ENCODE data around the gene CMC2.
A peak's percentile ranks its signal among the peaks of the same experiment; 100 is the strongest.

CMC2 gene

DNA sequence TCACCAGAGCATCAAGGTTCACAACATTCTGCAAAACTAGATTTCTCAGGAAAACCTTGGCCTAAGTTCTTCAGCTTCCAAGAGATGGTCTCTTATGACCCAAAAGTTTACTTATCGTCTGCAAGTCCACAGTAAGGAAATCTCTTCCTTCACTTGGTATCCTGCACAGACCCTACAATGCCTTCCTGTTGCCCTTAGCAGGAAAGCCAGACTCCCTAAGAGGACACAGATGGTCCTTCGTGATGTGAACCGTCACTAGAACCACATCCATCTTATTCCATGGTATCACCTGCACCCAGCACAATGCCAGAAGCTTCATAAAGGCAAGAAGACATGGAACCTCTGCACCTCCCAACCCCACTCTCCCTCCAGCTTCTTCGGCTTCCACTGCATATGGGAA lies 34.1 kb downstream of the CMC2 start:
- H3K27me3 Mint-ChIP-seq = no peaks in the 10 kb centered on the region
- no peak overlapping the region for H3K27ac Mint-ChIP-seq
- H3K4me1 Mint-ChIP-seq (ENCODE audit: low read depth) = peaks cover 5% of the 10 kb centered on the region
- no peaks in the 10 kb centered on the region for H3K9me3 Mint-ChIP-seq
- peaks cover 50% of the 10 kb centered on the region for H3K36me3 Mint-ChIP-seq (ENCODE audit: low read depth)
- H3K4me3 Mint-ChIP-seq = no peak overlapping the region

DNA sequence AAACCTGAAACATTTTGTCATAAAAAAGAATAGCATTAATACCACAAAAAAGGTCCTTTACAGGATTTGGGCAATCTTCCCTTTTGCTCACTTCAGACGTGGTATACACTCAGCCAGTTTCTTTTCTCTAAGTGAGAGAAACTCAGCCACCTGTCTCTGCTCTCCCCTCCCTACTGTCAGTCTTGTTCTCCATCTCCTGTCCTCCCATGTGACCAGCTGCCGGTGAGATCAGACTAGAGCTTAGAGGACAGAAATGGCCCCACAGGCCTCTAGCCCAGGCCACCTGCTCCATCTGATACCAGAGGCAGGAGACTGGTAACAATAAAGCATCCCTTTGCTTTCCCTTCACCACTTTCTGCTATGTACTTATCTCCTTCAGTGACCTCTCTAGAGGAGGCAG lies 34.9 kb downstream of the CMC2 start:
- Mint-ChIP-seq H3K4me3 (no peak overlapping the region), H3K4me1 (ENCODE audit: low read depth) (peaks cover 5% of the 10 kb centered on the region), H3K9me3 (no peaks in the 10 kb centered on the region), H3K36me3 (ENCODE audit: low read depth) (peaks cover 45% of the 10 kb centered on the region), H3K27me3 (no peaks in the 10 kb centered on the region), H3K27ac (no peak overlapping the region)

DNA sequence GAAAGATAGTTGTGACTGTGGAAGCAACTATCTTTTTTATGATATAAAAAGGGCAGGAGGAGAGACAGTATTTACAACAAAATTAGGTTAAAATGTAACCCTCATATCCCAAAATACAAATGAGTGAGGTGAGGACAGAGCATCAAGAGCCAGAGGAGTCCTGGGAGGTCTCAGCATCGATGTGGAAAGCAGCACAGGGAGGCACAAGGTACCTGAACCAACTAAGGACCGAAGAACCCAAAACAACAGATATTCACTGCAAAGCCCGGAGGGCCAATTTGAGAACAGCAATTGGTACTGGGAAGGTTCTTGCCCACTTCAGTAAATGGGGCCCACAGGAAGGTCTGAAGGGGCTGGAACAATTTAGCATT lies 37.6 kb downstream of the CMC2 start:
- Mint-ChIP-seq H3K4me1 (ENCODE audit: low read depth) (peaks cover 5% of the 10 kb centered on the region), H3K27ac (no peak overlapping the region), H3K9me3 (no peaks in the 10 kb centered on the region), H3K36me3 (ENCODE audit: low read depth) (peaks cover 22% of the 10 kb centered on the region), H3K4me3 (no peak overlapping the region), H3K27me3 (no peaks in the 10 kb centered on the region)

DNA sequence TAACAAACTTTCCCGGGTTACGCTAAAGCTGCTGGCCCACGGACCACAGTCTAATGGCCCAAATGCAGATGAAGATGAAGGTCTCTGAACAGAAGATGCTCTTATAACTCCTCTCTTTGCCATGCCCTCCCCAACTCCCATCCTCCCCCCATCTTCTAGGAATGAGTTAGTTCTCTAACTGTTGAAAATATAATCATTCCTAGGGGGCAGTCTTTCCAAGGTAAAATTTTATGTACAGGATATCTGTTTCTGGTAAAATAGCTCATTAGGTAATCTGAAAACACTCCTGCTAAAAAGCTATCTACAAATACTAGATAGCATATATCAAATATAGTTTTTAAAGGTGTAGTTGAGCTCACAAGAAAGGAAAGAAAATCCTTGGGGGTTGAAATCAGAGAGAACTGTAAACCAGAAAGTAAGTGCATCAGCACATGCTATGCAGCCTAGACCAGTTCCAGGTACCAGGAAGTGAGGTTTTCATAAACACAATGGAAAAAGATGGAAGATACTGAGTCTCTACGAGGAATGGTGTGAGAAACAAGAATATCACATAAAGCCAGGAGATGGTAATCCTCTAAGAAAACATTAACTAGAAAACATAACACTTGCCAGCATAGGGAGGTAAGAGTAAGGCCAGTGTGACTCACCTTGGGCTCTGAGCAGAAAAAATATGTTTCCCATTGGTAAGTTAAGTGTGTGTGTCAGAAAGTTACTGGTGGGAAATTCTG lies 38.1 kb downstream of the CMC2 start:
- Mint-ChIP-seq H3K9me3 (no peaks in the 10 kb centered on the region), H3K4me1 (ENCODE audit: low read depth) (peaks cover 5% of the 10 kb centered on the region), H3K36me3 (ENCODE audit: low read depth) (peaks cover 20% of the 10 kb centered on the region), H3K4me3 (no peak overlapping the region), H3K27ac (no peak overlapping the region), H3K27me3 (no peaks in the 10 kb centered on the region)

DNA sequence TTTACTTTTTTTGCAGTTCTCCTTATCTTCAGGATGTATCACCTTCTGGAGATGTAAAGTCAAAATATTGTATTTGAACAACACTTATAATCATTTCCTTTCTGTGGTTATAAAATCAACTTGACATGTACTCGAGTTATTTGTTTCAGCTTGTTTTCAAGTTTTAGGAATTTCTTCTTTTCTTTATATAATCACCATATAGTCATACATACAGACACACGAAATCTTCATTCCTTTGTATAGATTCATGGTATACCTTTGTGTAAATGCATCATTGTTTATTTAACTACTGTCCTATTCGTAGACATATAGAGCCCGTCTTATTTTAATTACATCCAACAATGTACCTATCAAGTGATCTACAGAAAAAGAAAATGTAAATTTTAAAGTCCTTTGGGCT lies 40.1 kb downstream of the CMC2 start:
- no peaks in the 10 kb centered on the region for H3K4me1 Mint-ChIP-seq (ENCODE audit: low read depth)
- peaks cover under 1% of the 10 kb centered on the region for H3K9me3 Mint-ChIP-seq
- H3K27me3 Mint-ChIP-seq = no peaks in the 10 kb centered on the region
- peaks cover 20% of the 10 kb centered on the region for H3K36me3 Mint-ChIP-seq (ENCODE audit: low read depth)
- no peak overlapping the region for H3K27ac Mint-ChIP-seq
- H3K4me3 Mint-ChIP-seq = no peak overlapping the region

DNA sequence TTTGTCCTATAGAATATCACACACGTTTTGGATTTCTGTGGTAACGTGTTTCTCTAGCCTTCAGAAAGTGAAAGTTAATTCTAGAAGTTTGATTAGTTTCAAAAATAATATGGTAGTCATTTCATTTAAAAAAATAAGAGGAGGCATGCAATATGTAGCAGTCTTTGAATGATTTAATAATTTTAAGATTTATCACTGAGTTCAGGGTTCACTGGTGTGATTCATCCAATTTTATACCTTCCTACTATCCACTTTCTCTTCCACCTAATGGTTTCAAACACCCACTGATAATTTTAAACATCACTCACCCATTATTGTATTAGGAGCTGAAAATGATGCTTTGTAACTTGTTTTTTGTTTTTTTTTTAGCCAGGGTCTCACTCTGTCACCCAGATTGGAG lies 42.3 kb downstream of the CMC2 start:
- peaks cover 20% of the 10 kb centered on the region for H3K9me3 Mint-ChIP-seq

DNA sequence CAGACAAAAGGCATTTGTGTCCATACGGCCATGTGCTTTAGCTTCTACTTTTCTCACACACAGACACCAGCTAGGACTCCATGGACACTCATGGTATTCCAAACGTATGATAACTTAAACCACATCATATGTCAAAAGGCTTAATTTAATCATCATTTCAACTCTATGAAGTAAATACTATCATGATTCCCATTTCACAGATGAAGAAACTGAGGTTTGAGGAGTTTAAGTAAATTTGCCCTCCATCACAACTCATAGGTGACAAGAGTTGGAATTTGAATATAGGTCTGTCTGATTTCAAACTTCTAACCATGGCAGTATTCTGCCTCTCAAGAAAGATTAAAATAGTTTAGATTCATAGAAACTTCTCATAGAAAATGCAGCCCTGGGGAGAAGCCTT lies 43.8 kb downstream of the CMC2 start:
- H3K9me3 Mint-ChIP-seq = peaks cover 34% of the 10 kb centered on the region
- no peak overlapping the region for H3K4me3 Mint-ChIP-seq
- H3K27me3 Mint-ChIP-seq = no peaks in the 10 kb centered on the region
- H3K27ac Mint-ChIP-seq = no peak overlapping the region
- H3K4me1 Mint-ChIP-seq (ENCODE audit: low read depth) = no peaks in the 10 kb centered on the region
- H3K36me3 Mint-ChIP-seq (ENCODE audit: low read depth) = peaks cover 3% of the 10 kb centered on the region

More for the DNA sequence above, 42.3 kb downstream of the CMC2 start:
- H3K36me3 Mint-ChIP-seq (ENCODE audit: low read depth) = peaks cover 11% of the 10 kb centered on the region
- H3K4me1 Mint-ChIP-seq (ENCODE audit: low read depth) = no peaks in the 10 kb centered on the region
- no peak overlapping the region for H3K27ac Mint-ChIP-seq
- H3K27me3 Mint-ChIP-seq = no peaks in the 10 kb centered on the region
- H3K4me3 Mint-ChIP-seq = no peak overlapping the region

DNA sequence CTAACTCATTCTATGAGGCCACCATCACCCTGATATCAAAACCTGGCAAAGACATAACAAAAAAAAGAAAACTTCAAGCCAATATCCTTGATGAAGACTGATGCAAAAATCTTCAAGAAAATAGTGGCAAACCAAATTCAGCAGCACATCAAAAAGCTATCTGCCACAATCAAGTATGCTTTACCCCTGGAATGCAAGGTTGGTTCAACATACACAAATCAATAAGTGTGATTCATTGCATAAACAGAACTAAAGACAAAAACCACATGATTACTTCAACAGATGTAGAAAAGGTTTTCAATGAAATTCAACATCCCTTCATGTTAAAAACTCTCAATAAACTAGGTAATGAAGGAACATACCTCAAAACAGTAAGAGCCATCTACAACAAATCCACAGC lies 48.4 kb downstream of the CMC2 start:
- Mint-ChIP-seq H3K36me3 (ENCODE audit: low read depth) (peaks cover 21% of the 10 kb centered on the region), H3K27me3 (no peaks in the 10 kb centered on the region), H3K27ac (no peak overlapping the region), H3K9me3 (peaks cover 61% of the 10 kb centered on the region), H3K4me1 (ENCODE audit: low read depth) (no peaks in the 10 kb centered on the region), H3K4me3 (no peak overlapping the region)

DNA sequence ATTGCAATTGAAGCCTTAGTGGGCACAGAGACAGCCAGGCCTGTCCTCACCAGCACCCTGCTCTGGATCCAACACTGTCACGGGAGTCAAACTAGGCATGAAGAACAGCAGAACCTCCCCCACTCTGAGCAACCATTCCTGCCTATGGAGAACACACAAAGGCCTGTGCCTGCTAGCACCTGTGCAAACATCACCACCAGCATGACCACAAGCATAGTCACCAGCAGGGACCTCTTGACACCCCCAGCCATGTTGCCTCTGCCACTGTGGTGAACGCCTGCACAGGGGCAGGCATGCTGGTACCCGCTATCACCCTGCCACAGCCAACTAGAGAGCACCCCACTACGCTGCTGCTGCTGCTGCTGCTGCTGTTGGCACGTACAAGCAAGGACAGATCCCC lies 51.7 kb downstream of the CMC2 start:
- peaks cover 47% of the 10 kb centered on the region for H3K9me3 Mint-ChIP-seq
- no peaks in the 10 kb centered on the region for H3K27me3 Mint-ChIP-seq

DNA sequence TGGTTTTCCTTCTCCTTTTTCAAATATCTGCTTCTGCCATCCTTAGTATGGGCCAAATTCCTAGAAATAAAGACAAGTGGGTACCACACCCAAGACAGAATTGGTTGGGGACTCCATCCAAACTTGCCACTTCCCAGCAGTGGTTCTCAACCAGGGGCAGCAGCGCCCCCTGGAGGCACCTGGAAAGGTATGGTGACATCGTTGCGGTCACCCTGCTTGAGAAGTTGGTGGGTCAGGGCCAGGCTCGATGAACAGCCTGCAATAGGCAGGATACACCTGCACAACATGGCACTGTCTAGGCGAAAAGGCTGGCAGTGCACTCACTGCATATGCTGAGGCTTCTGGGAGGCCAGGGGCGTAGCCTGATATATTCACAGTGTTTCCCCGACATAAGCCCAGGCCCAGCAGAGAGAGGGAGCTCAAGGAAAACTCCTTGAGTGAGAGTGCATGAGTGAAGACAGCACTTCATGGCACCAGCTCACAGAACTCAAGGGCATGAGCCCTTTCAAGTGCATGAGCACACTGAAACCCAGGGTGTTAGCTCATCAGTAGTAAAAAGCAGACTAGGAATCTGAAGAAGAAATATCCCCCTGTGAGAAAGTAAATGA lies 57.7 kb downstream of the CMC2 start:
- Mint-ChIP-seq H3K27me3 (peaks cover 17% of the 10 kb centered on the region), H3K4me1 (ENCODE audit: low read depth) (peaks cover 20% of the 10 kb centered on the region), H3K4me3 (no peak overlapping the region), H3K9me3 (peaks cover 6% of the 10 kb centered on the region), H3K27ac (peak overlapping the region; percentile 55), H3K36me3 (ENCODE audit: low read depth) (no peaks in the 10 kb centered on the region)

More for the DNA sequence above, 51.7 kb downstream of the CMC2 start:
- Mint-ChIP-seq H3K4me1 (ENCODE audit: low read depth) (no peaks in the 10 kb centered on the region), H3K36me3 (ENCODE audit: low read depth) (peaks cover 21% of the 10 kb centered on the region), H3K27ac (no peak overlapping the region), H3K4me3 (no peak overlapping the region)

DNA sequence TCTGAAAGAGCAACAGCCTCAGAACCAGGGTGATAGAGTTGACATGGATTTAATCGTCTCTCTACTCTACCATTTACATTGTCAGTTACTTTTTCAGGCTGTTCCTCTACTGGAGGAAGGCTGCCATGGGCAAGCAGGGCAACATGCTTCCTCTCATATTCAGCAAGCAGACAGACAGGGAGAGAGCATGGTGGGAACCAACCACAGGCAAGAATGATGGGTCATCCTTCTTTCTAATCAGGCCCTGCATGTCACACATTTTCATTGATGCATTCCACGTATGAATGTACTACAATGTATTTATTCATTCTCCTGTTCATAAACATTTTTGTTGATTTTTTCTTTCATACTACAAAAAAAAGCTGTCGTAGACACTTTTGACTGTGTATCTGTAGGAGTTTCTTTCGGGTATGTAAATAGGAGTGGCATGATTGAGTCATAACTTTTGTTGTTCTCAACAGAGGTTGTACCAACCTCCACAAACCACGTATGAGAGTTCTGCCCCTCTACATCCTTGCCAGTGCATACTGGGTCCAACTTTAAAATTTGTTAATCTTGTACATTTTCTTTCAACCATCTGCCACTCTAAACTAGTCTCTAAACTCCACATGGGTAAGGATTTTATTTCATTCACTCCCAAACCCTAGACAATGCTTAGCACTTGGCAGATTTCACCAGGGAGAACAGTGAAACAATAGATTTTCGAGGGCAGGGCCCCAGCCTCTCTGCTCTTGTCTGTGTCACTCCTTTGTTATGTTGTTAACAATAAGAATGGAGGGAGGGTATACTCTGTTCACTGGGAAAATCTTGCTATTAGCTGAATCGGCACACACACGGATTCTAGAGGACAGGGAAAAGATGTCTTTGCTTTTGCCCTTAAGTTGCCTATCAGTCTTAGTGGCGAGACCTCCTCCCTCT lies 58.7 kb downstream of the CMC2 start:
- H3K27me3 Mint-ChIP-seq = peaks cover 17% of the 10 kb centered on the region
- no peaks in the 10 kb centered on the region for H3K36me3 Mint-ChIP-seq (ENCODE audit: low read depth)
- H3K9me3 Mint-ChIP-seq = peaks cover 6% of the 10 kb centered on the region
- peak overlapping the region; percentile 77 for H3K27ac Mint-ChIP-seq
- no peak overlapping the region for H3K4me3 Mint-ChIP-seq
- peaks cover 20% of the 10 kb centered on the region for H3K4me1 Mint-ChIP-seq (ENCODE audit: low read depth)

DNA sequence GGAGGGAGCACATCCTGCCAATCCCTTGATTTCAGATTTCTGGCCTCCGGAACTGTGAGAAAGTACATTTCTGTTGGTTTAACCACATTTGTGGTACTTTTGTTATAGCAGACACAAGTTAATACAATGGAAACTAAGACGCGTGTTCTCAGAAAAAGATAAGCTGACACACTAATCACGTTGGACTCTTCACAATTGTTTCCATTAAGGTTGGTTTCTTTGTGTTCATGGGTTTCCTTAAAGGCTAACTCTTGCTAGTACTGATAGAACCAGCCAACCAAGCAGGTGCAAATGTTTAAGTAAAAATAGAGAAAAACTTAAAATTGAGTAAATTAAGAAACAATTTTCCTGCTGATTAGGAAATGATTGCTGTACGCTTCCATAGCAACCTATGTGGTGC lies 59.4 kb downstream of the CMC2 start:
- Mint-ChIP-seq H3K27ac (peak overlapping the region; percentile 77), H3K4me3 (no peak overlapping the region), H3K4me1 (ENCODE audit: low read depth) (peaks cover 20% of the 10 kb centered on the region)

DNA sequence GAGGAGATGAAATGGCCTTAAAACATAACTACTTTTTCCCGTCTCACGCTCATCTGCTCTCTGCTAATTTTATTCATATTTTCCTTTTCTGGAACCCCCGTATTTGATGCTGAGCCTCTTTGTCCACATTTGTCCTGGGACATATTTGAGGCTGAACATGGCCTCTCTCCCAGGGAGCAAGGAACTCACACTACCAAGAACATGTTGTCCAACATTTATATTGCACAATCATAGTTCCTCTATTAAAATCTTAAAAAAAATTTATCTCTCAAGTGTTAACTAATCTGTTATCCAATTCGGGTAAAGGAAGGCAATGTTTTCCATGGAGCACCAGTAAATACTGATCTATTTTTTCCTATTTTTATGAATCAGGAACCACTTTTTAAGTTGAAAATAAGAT lies 60.2 kb downstream of the CMC2 start:
- Mint-ChIP-seq H3K27ac (no peak overlapping the region), H3K4me3 (no peak overlapping the region), H3K4me1 (ENCODE audit: low read depth) (peaks cover 20% of the 10 kb centered on the region), H3K9me3 (peaks cover 6% of the 10 kb centered on the region), H3K27me3 (peaks cover 17% of the 10 kb centered on the region), H3K36me3 (ENCODE audit: low read depth) (no peaks in the 10 kb centered on the region)

More for the DNA sequence above, 59.4 kb downstream of the CMC2 start:
- Mint-ChIP-seq H3K27me3 (peaks cover 17% of the 10 kb centered on the region), H3K36me3 (ENCODE audit: low read depth) (no peaks in the 10 kb centered on the region), H3K9me3 (peaks cover 6% of the 10 kb centered on the region)

DNA sequence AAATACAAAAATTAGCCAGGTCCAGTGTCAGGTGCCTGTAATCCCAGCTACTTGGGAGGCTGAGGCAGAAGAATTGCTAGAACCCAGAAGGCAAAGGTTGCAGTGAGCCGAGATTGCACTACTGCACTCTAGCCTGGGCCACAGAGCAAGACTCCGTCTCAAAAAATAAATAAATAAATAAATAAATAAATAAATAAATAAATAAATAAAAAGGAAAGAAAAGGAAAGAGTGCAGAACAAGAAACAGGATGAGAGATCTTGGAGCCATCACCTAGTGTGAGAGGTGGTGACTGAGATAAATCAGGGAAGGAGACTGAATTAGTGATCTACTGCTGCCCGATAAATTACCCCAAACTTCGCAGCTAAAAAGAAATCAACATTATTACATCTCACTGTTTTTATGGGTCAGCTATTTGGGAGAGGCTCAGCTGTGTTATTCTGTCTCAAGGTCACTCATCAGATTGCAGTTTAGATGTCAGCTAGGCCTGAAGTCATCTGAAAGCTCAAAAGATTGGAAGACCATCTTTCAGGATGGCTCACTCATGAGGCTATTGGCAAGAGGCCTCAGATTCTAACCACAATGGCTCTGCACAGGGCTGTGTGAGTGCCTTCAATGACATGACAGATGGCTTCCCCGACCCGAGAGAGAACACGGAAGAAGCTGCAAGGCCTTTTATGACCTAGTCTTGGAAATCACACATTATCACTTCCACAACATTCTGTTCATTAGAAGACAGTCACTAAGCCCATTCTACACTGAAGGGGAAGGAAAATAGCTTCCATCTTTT lies 66.4 kb downstream of the CMC2 start:
- no peak overlapping the region for H3K4me3 Mint-ChIP-seq
- H3K27ac Mint-ChIP-seq = no peak overlapping the region

More for the DNA sequence above, 66.4 kb downstream of the CMC2 start:
- Mint-ChIP-seq H3K36me3 (ENCODE audit: low read depth) (no peaks in the 10 kb centered on the region), H3K4me1 (ENCODE audit: low read depth) (no peaks in the 10 kb centered on the region), H3K27me3 (peaks cover 14% of the 10 kb centered on the region), H3K9me3 (peaks cover 6% of the 10 kb centered on the region)

Measured in stimulated activated naive CD8-positive, alpha-beta T cell treated with anti-CD3 and anti-CD28 coated beads, Interleukin-15, Interleukin-2, amounts not matched to agents 100 ng/mL and 50 ng/mL, for 24 hours (primary cell).